LNCAP (cell line): Measurements from ENCODE around the gene RBM7.

Source experiments
- CTCF ChIP-seq: fragments of 450-650 bp; IDR thresholded peaks from 2 replicates; pipeline ENCODE4 v1.5.1; 2017; ENCODE audit warnings: mild to moderate bottlenecking

Gene RBM7

GRCh38 chr11:114366331-114367243 is 33.9 kb upstream of the RBM7 start:
- TF ChIP-seq CTCF, result no peak

GRCh38 chr11:114367244-114367957 is 33.1 kb upstream of the RBM7 start:
- TF ChIP-seq CTCF, result no peak

GRCh38 chr11:114368918-114369680 is 31.4 kb upstream of the RBM7 start:
- TF ChIP-seq CTCF, result no peak

- TF ChIP-seq CTCF, result no peak
These were observed 25.4 kb upstream of the RBM7 start for GRCh38 chr11:114375052-114375451.

GRCh38 chr11:114377612-114378267 is 22.7 kb upstream of the RBM7 start:
- TF ChIP-seq CTCF, result no peak

- no peak for TF ChIP-seq CTCF
These were observed 20.9 kb upstream of the RBM7 start for GRCh38 chr11:114379394-114380069.
